ENCODE measurements around the gene PCDHGA9. TPM values are rescaled to one million over a fixed set of nuclear protein-coding genes. Genes with fewer than 3 reads are reported as not detected.

The PCDHGA9 gene
- total RNA-seq, 1 donor = 4.7 TPM

DNA sequence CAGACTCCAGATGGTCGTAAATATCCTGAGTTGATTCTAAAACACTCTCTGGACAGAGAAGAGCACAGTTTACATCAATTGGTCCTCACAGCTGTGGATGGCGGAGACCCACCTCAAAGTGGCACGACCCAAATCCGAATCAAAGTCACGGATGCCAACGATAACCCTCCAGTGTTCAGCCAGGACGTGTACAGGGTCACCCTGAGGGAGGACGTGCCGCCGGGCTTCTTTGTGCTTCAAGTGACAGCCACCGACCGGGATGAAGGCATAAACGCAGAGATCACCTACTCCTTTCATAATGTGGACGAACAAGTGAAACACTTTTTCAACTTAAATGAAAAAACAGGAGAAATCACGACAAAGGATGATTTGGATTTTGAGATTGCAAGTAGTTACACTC is 41.9 kb upstream of the PCDHGA9 start:
- H3K4me3 ChIP-seq (ENCODE audit: low read depth, low read length) = no peak overlapping the region
- TF ChIP-seq, protein P1, sequence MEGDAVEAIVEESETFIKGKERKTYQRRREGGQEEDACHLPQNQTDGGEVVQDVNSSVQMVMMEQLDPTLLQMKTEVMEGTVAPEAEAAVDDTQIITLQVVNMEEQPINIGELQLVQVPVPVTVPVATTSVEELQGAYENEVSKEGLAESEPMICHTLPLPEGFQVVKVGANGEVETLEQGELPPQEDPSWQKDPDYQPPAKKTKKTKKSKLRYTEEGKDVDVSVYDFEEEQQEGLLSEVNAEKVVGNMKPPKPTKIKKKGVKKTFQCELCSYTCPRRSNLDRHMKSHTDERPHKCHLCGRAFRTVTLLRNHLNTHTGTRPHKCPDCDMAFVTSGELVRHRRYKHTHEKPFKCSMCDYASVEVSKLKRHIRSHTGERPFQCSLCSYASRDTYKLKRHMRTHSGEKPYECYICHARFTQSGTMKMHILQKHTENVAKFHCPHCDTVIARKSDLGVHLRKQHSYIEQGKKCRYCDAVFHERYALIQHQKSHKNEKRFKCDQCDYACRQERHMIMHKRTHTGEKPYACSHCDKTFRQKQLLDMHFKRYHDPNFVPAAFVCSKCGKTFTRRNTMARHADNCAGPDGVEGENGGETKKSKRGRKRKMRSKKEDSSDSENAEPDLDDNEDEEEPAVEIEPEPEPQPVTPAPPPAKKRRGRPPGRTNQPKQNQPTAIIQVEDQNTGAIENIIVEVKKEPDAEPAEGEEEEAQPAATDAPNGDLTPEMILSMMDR (IDR thresholded peaks at IDR 0.05; ENCODE audit: insufficient read depth, low read depth, low read length) = no peak
- DNase-seq (ENCODE audit: low read depth) = no peak

GRCh38 chr5:141362719-141363118 is 39.9 kb upstream of the PCDHGA9 start:
- TF ChIP-seq, protein P1 (IDR thresholded peaks at IDR 0.05; ENCODE audit: insufficient read depth, low read depth, low read length) = no peak
- no peak for DNase-seq (ENCODE audit: low read depth)
- H3K4me3 ChIP-seq (ENCODE audit: low read depth, low read length) = no peak overlapping the region

GRCh38 chr5:141363952-141364660 is 38.5 kb upstream of the PCDHGA9 start, which contains the start of gene PCDHGA5:
PCDHGA5 (plus strand) TSS chr5:141364162; CDS start chr5:141364331, 169 bp downstream.
- no peak within 1 kb of the TSS for H3K4me3 ChIP-seq (ENCODE audit: low read depth, low read length)
- TF ChIP-seq, protein P1 (IDR thresholded peaks at IDR 0.05; ENCODE audit: insufficient read depth, low read depth, low read length) = peak; percentile 2
- no peak for DNase-seq (ENCODE audit: low read depth)

- DNase-seq (ENCODE audit: low read depth) = no peak
- TF ChIP-seq, protein P1 (IDR thresholded peaks at IDR 0.05; ENCODE audit: insufficient read depth, low read depth, low read length) = no peak
- H3K4me3 ChIP-seq (ENCODE audit: low read depth, low read length) = no peak overlapping the region
Measured at GRCh38 chr5:141366016-141366896, 36.3 kb upstream of the PCDHGA9 start.

GRCh38 chr5:141369994-141370848 is 32.4 kb upstream of the PCDHGA9 start, which contains the start of gene PCDHGB3:
PCDHGB3 (plus strand) TSS chr5:141370242; CDS start chr5:141370395, 153 bp downstream.
- DNase-seq (ENCODE audit: low read depth) = peak; percentile 54
- TF ChIP-seq, protein P1 (IDR thresholded peaks at IDR 0.05; ENCODE audit: insufficient read depth, low read depth, low read length) = peak; percentile 50
- H3K4me3 ChIP-seq (ENCODE audit: low read depth, low read length) = peak within 1 kb of the TSS; percentile 31

All from fibroblast of villous mesenchyme (primary cell).